ENCODE measurements around the gene WDR82. TPM values are rescaled to one million over a fixed set of nuclear protein-coding genes. Genes with fewer than 3 reads are reported as not detected.

Gene WDR82
- polyA plus RNA-seq, 3 donors = 92.6 to 93.6 (median 92.9) TPM

GRCh38 chr3:52240059-52240885 lies 38.2 kb downstream of the WDR82 start:
- DNase-seq = no peak

GRCh38 chr3:52238761-52239701 lies 39.4 kb downstream of the WDR82 start, which contains the start of gene TWF2:
Gene TWF2 (minus strand): TSS chr3:52239158. CDS start chr3:52239016, 142 bp downstream.
- peak; percentile 83 for DNase-seq

DNA sequence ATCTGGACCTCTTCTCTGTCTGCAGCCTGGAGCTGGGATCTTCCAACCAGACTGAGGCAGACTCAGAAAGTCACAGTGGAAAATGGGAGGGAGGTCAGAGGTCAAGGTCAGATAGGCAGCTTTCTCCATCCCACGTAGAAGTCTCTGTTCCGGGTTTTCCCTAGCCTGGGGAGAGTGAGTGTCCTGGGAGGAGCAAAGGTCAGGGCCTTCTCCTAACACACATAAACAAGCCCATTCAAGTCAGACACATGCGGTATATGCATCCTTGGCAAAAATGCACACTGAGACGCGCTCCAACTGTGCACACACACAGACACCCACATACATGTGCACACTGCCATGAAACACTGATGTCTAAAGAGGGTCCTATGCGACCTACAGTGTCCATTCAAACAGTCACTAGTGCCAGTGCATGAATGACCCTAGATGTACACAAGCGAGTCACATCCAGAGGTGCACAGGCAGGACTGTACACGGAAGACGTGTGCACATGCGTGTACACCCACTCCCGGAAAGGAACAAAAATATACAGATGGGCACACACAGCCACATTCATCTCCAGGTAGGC lies 40.2 kb downstream of the WDR82 start:
- DNase-seq = no peak

- DNase-seq = no peak
Measured at GRCh38 chr3:52237657-52238172, 40.7 kb downstream of the WDR82 start.

- DNase-seq = no peak
Measured at GRCh38 chr3:52237006-52237656, 41.3 kb downstream of the WDR82 start.

DNA sequence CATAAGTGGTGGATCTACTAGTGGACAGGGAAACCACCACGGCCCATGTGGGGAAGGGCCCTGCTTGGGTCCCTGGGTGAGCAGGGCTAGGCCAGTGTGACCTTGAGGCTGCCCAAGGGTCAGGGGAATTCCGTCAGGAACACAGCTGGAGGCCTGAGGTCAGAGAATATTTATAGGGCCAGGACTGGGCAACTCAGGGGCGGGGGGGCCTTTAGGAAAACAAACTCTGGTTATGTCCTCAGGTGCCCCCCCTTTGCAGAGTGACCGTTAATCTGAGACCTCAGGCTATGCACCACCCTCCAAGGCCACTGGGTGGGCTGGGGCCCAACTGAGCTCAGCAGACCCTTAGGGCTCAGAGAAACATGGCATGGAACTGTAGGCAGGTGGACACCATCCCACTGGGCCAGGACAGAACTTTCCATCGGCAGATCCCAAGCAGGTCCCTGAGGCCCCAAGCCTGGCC lies 42.0 kb downstream of the WDR82 start:
- DNase-seq = no peak

GRCh38 chr3:52234516-52235447 lies 43.7 kb downstream of the WDR82 start:
- no peak for DNase-seq

- no peak for DNase-seq
Measured at GRCh38 chr3:52233968-52234367, 44.5 kb downstream of the WDR82 start.

DNA sequence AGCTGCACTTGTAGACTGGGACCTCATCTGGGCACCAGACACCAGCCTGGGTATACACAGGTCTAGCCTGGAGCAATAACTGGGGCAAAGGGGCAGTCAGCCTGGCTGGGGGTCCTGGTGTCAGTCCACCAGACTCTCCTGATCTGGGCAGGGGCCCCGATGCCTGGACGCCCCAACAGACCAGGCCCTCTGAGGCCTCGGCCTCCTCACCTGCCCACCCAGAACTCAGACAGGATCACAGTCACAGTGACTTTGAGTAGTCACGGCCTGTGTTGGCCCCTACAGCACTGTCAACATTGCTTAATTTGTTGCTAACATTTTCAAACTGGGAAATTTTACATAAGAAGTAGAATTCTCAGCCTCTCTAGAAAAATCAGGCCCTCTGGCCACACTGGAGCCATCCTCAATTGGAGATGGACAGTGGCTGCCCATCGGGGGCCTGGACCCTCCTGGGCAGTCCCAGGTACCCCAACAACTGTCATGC lies 45.3 kb downstream of the WDR82 start:
- DNase-seq = no peak

GRCh38 chr3:52232279-52233107 lies 46.0 kb downstream of the WDR82 start:
- DNase-seq = no peak

- no peak for DNase-seq
Measured at GRCh38 chr3:52231502-52232278, 46.8 kb downstream of the WDR82 start.

GRCh38 chr3:52230889-52231499 lies 47.5 kb downstream of the WDR82 start:
- DNase-seq = no peak

GRCh38 chr3:52230461-52230860 lies 48.0 kb downstream of the WDR82 start:
- no peak for DNase-seq

DNA sequence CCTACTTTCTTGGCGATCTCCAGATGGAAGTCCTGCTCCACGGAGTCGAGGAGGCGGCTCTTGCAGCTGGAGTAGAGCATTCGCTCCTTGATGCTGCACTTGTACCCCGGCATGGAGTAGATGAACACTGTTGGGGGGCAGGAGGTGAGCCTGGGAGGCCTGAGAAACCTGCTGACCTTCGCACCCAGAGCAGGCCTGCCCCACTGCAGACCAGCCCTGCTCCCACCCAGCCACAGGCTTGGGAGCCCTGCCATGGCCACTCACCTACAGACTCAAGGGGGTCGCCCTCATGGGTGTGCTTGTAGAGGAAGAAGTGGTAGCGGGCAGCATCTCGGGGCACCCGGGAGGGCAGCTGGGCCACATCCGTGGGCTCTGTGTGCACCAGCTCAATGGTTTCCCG lies 48.8 kb downstream of the WDR82 start:
- no peak for DNase-seq

DNA sequence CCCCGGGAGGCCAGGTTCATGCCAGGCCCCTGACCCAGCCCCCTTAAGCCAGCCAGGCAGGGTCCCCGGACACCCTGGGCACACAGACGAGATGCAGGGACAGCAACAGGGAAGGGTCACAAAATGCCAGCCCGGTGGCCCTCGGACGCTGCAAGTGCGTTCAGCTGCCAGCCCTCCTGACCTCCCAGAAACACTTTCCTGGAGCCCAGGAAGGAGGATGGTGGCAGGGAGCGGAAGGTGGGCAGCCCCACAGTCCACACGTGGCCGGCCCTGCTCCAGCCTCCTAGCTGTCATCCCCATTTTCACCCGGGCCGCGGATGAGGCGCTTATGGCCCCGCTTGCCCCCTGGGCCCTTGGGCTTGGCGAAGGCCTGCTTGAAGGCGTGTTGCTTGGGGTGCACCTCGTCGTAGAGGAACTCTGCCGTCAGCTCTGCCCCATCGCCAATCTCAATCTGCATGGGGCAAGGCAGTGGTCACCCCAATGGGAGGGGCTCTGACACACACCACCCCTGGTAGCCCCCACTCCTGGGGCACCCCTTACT lies 49.6 kb downstream of the WDR82 start:
- DNase-seq = no peak

DNA sequence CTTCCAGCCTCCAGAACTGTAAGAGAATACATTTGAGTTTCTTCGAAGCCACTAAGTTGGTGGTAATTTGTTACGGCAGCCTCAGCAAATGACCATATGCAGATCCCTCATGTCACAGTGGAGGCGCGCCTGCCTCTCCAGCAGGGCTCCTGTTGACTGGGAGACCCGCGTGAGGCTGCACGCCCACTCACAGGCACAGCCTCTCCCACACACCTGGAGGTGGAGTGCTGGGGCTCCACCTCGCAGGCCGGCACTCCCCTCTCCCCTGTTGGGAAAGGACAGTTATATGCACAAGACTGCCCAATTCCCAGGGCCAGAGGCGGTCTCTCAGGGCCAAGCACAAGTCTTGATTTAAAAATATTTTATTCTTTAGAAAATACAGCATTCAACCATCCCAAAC lies 50.2 kb downstream of the WDR82 start:
- DNase-seq = no peak

DNA sequence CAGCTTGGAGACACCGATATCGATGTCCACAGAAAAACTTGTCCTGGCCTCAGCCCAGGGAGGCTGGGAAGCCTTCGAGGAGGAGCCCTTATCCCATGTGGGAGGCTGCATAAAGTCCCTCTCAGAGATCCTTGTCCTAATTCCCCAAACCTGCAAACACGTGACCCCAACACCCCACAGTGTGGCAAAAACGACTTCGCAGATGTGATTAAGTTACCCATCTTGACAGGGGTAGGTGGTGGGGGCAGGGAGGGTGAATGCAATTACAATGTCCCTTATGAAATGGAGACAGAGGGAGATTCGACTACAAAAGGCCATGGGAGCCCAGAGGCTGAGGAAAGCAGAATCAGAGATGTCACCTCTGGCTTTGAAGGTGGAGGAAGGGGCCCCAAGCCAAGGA lies 50.7 kb downstream of the WDR82 start:
- DNase-seq = no peak

DNA sequence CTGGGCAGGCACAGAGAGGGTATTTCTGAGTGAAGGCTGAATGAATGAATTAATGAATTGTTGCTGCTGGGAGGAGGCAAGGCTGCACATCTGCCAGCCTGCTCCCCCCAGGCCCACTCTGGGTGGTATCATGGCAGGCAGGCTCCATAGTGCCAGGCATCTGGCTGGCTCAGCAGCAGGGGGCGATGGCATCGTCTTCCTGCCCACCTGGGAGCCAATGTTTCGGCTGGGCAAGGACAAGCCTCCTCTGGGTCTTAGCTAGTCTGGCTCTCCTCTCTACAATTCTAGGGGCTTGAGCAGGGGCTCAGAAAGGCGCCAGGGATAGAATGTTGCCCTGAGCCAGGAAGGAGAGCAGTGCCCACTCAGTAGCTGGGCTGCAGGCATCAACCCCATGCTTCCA lies 51.3 kb downstream of the WDR82 start:
- no peak for DNase-seq

Data from renal pelvis (tissue), 4 donors.